GM12878 (cell line): ENCODE measurements around the gene CPNE5. TPM values are rescaled to one million over a fixed set of nuclear protein-coding genes. Genes with fewer than 3 reads are reported as not detected.

Experiments
- ATAC-seq: fragments of 200-7000 bp; cut with Tn5 transposase; 3 replicates; pipeline ENCODE4 v1.9.1; 2020; ENCODE audit warnings: mild to moderate bottlenecking, moderate library complexity
- BruUV-seq: library from RNA; stranded (reverse); fragments of 400-500 nt; replicated peaks from 2 replicates; lab custom pipeline; 2021; lab: Mats Ljungman, UMichigan
- CTCF ChIA-PET: fragments of 300-600 bp; sonication (Branson Sonifier 250); formaldehyde crosslinking; extraction: SDS; loops from one replicate; lab custom pipeline; 2021; ENCODE audit warnings: inconsistent platforms; lab: Yijun Ruan, JAX
- POLR2A ChIA-PET: fragments of 350-600 bp; formaldehyde crosslinking; extraction: SDS; loops from one replicate; lab custom pipeline; 2021; ENCODE audit warnings: inconsistent platforms; lab: Charles Lee
- RAD21 ChIA-PET: fragments of 300-600 bp; sonication (Branson Sonifier 250); formaldehyde crosslinking; loops from one replicate; lab custom pipeline; 2023; ENCODE audit warnings: antibody characterized with exemption; ENCODE audit not compliant: unreplicated experiment; lab: Charles Lee
- SMC1A ChIA-PET: fragments of 300-600 bp; sonication (Branson Sonifier 250); formaldehyde crosslinking; loops from one replicate; lab custom pipeline; 2023; ENCODE audit not compliant: unreplicated experiment, uncharacterized antibody; lab: Charles Lee
- DNase-seq: peaks from one replicate; pipeline ENCODE4 v3.0.0-alpha.2; 2011; ENCODE audit warnings: low read depth, low spot score
- FAIRE-seq: peaks from 3 replicates; lab custom pipeline; 2011; peaks lifted over from hg19 to GRCh38; lab: Jason Lieb, UNC
- H2AFZ ChIP-seq: 2 replicates; pipeline ENCODE4 v1.6.0; 2011; ENCODE audit warnings: low read depth, low read length, control low read depth; ENCODE audit not compliant: control insufficient read depth
- H3K27ac ChIP-seq: 2 replicates; pipeline ENCODE4 v1.5.1; 2011; ENCODE audit warnings: control low read depth; ENCODE audit not compliant: control insufficient read depth, insufficient read depth
- H3K27me3 ChIP-seq, 2 experiments: replicated peaks in 1 of 2; 2 replicates each; pipeline versions ENCODE4 v1.6.0 to v1.6.1; 2011; ENCODE audit warnings: low read length in 1 of 2; ENCODE audit not compliant: control insufficient read depth in 2 of 2, insufficient read depth in 2 of 2
- H3K36me3 ChIP-seq, 2 experiments: 2 replicates each; pipeline ENCODE4 v1.5.1; 2011; ENCODE audit warnings: low read length in 1 of 2; ENCODE audit not compliant: control insufficient read depth in 2 of 2, insufficient read depth in 2 of 2
- H3K4me1 ChIP-seq: 2 replicates; pipeline ENCODE4 v1.6.1; 2011; ENCODE audit warnings: mild to moderate bottlenecking, low read length, moderate library complexity, mixed read lengths; ENCODE audit not compliant: control insufficient read depth, insufficient read depth
- H3K4me2 ChIP-seq: 2 replicates; pipeline ENCODE4 v1.6.0; 2011; ENCODE audit warnings: control low read depth; ENCODE audit not compliant: control insufficient read depth, insufficient read depth
- H3K4me3 ChIP-seq: fragments of 200-600 bp; sonication (generic); 2 replicates; pipeline ENCODE4 v1.5.1; 2016
- H3K79me2 ChIP-seq: 2 replicates; pipeline ENCODE4 v1.6.0; 2011; ENCODE audit warnings: low read length; ENCODE audit not compliant: control insufficient read depth, insufficient read depth
- H3K9ac ChIP-seq: 2 replicates; pipeline ENCODE4 v1.8.0; 2011; ENCODE audit warnings: low read length, control low read depth, mixed read lengths; ENCODE audit not compliant: control insufficient read depth, insufficient read depth
- H3K9me3 ChIP-seq: replicated peaks from 3 replicates; pipeline ENCODE4 v1.5.1; 2011; ENCODE audit warnings: mild to moderate bottlenecking, low read length; ENCODE audit not compliant: control insufficient read depth, insufficient read depth
- H4K20me1 ChIP-seq: 2 replicates; pipeline ENCODE4 v1.6.0; 2011; ENCODE audit not compliant: control insufficient read depth, insufficient read depth
- BMI1 ChIP-seq: fragments of 450-650 bp; IDR thresholded peaks from 2 replicates; pipeline ENCODE4 v1.6.1; 2016; ENCODE audit warnings: mild to moderate bottlenecking, moderate library complexity, borderline replicate concordance
- HDGF ChIP-seq: fragments of 450-650 bp; IDR thresholded peaks from 2 replicates; pipeline ENCODE4 v1.6.1; 2016; ENCODE audit warnings: antibody characterized with exemption
- KAT2A ChIP-seq: conservative IDR thresholded peaks from 2 replicates; pipeline ENCODE4 v1.6.1; 2011; ENCODE audit warnings: low read depth, low read length; ENCODE audit not compliant: control insufficient read depth
- MTA2 ChIP-seq: fragments of 450-650 bp; IDR thresholded peaks from 2 replicates; pipeline ENCODE4 v1.6.1; 2016; ENCODE audit warnings: low read depth, mild to moderate bottlenecking, moderate library complexity
- NFIC ChIP-seq: IDR thresholded peaks from 2 replicates; pipeline ENCODE4 v1.6.1; 2012; ENCODE audit warnings: low read depth, mild to moderate bottlenecking, inconsistent platforms, low read length, moderate library complexity
- PAX8 ChIP-seq: fragments of 450-650 bp; IDR thresholded peaks from 2 replicates; pipeline ENCODE4 v1.6.1; 2017; ENCODE audit warnings: mild to moderate bottlenecking, moderate library complexity
- SIX5 ChIP-seq: IDR thresholded peaks from 2 replicates; pipeline ENCODE4 v1.6.1; 2011; ENCODE audit warnings: mild to moderate bottlenecking, low read depth, low read length, moderate library complexity; ENCODE audit not compliant: severe bottlenecking
- SMARCA5 ChIP-seq: fragments of 450-650 bp; IDR thresholded peaks from 2 replicates; pipeline ENCODE4 v1.6.1; 2017; ENCODE audit warnings: mild to moderate bottlenecking
- TAF1 ChIP-seq: IDR thresholded peaks from 2 replicates; pipeline ENCODE4 v1.6.1; 2011; ENCODE audit warnings: mild to moderate bottlenecking, low read depth, low read length, borderline replicate concordance
- YBX1 ChIP-seq: fragments of 450-650 bp; IDR thresholded peaks from 2 replicates; pipeline ENCODE4 v1.6.1; 2016; ENCODE audit warnings: antibody characterized with exemption
- ZNF274 ChIP-seq: IDR thresholded peaks from one replicate; pipeline ENCODE4 v1.8.0; 2011; ENCODE audit not compliant: insufficient read length, insufficient read depth
- WGBS: methylation state at CpG from one replicate; pipeline ENCODE4 v1.1.6; 2016; ENCODE audit warnings: low lambda C conversion rate; ENCODE audit not compliant: insufficient replicate concordance, insufficient coverage; ENCODE audit errors: missing lambda C conversion rate; 5-methylcytosine and 5-hydroxymethylcytosine counted together
- in situ Hi-C: fragments of 300-500 bp; cut with MboI; formaldehyde crosslinking; loops from 9 replicates; pipeline ENCODE4 v1.14.3; 2018; ENCODE audit warnings: mixed read lengths
- intact Hi-C: fragments of 100-400 bp; cut with micrococcal nuclease; formaldehyde crosslinking; loops from one replicate; pipeline ENCODE4 v1.14.2; 2022; ENCODE audit not compliant: unreplicated experiment
- polyA plus RNA-seq, 11 experiments: library from polyadenylated mRNA; depleted of rRNA in 4 of 11; unstranded in 6 of 11; stranded (reverse) in 5 of 11; fragments of >200 nt; fragmentation: Nextera tagmentation in 4 of 11; fragmentation: Illumina TruSeq in 1 of 11; extraction: Ambion mirVana in 4 of 11; extraction: Trizol in 1 of 11; gene quantifications; 1 replicate in 1 of 11; 2 replicates in 10 of 11; pipeline versions ENCODE4 v1.2.1 to v1.2.3, GENCODE V29; 2011 to 2016; ENCODE audit warnings: inconsistent platforms in 2 of 11, missing spikeins in 2 of 11, low read depth in 1 of 11
- total RNA-seq, 4 experiments: library from RNA; depleted of rRNA in 3 of 4; stranded (reverse); fragments of >200 nt in 3 of 4; fragmentation: Illumina TruSeq in 1 of 4; extraction: Trizol in 1 of 4; gene quantifications; 2 replicates each; pipeline versions ENCODE4 v1.2.1 to v1.2.3, GENCODE V29; 2013 to 2021
- TF ChIP-seq, protein P1 (sequence below): fragments of 150-350 bp; IDR thresholded peaks from 2 replicates; pipeline ENCODE4 v1.6.1; 2016; ENCODE audit warnings: low read depth, low read length
- TF ChIP-seq, protein P2 (sequence below): IDR thresholded peaks from 2 replicates; pipeline ENCODE4 v1.6.1; 2012; ENCODE audit warnings: low read depth, low read length, improper control_type of control experiment
- TF ChIP-seq, protein P3 (sequence below): fragments of 150-350 bp; IDR thresholded peaks from 2 replicates; pipeline ENCODE4 v1.6.1; 2014; ENCODE audit warnings: mild to moderate bottlenecking, low read depth, low read length
- TF ChIP-seq, protein P4 (sequence below): fragments of 450-650 bp; IDR thresholded peaks from 2 replicates; pipeline ENCODE4 v1.6.1; 2014; ENCODE audit warnings: mild to moderate bottlenecking
- TF ChIP-seq, protein P5 (sequence below): fragments of 450-650 bp; IDR thresholded peaks from 2 replicates; pipeline ENCODE4 v1.6.1; 2016; ENCODE audit warnings: mild to moderate bottlenecking, moderate library complexity, borderline replicate concordance

CPNE5 gene
- total and polyA plus RNA-seq, 10 of the 15 experiments (the other 5 are each of a cell fraction or from before 2014, with no cell fraction given) = 2.4 to 39.1 (median 18.2) TPM

DNA sequence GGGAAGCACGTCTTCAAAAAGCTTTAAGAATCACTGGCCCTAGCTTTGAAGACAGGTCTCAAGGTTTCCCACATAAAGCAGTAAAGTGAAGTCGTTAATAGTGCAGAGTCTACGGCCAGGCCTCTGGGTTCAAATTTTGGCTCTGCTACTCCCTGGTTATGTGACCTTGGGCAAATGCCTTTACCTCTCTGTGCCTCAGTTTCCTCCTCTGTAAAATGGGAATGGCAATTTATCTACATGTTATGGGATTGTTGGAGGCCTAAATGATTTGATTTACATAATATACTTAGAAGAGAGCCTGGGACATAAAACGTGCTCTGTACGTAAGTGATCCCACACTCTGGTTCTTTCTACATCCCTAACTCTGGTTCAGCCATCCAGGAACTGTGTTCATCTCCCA lies 32.1 kb downstream of the CPNE5 start:
- no peaks in the 10 kb centered on the region for H3K9me3 ChIP-seq
- no peak overlapping the region for H2AFZ ChIP-seq
- no peak for ATAC-seq
- ChIA-PET SMC1A (no interaction called here), CTCF (no interaction called here), RAD21 (no interaction called here), POLR2A (no interaction called here)
- BruUV-seq = no TSS peak
- H3K4me3 ChIP-seq = no peak overlapping the region
- no peaks in the 10 kb centered on the region for H3K36me3 ChIP-seq
- in situ Hi-C loops = no loop called here
- no peak overlapping the region for H3K27ac ChIP-seq
- FAIRE-seq = no peak
- WGBS = 9% methylated on average over 5 of the region's 5 CpGs
- no peaks in the 10 kb centered on the region; a peak in 2 of 4 replicates for H3K27me3 ChIP-seq
- H3K79me2 ChIP-seq = no peaks in the 10 kb centered on the region
- no peak overlapping the region for H3K9ac ChIP-seq
- H3K4me2 ChIP-seq = no peak overlapping the region
- H3K4me1 ChIP-seq = no peaks in the 10 kb centered on the region
- DNase-seq = no peak
- intact Hi-C loops = no loop called here
- no peaks in the 10 kb centered on the region for H4K20me1 ChIP-seq
- TF ChIP-seq, protein P1, sequence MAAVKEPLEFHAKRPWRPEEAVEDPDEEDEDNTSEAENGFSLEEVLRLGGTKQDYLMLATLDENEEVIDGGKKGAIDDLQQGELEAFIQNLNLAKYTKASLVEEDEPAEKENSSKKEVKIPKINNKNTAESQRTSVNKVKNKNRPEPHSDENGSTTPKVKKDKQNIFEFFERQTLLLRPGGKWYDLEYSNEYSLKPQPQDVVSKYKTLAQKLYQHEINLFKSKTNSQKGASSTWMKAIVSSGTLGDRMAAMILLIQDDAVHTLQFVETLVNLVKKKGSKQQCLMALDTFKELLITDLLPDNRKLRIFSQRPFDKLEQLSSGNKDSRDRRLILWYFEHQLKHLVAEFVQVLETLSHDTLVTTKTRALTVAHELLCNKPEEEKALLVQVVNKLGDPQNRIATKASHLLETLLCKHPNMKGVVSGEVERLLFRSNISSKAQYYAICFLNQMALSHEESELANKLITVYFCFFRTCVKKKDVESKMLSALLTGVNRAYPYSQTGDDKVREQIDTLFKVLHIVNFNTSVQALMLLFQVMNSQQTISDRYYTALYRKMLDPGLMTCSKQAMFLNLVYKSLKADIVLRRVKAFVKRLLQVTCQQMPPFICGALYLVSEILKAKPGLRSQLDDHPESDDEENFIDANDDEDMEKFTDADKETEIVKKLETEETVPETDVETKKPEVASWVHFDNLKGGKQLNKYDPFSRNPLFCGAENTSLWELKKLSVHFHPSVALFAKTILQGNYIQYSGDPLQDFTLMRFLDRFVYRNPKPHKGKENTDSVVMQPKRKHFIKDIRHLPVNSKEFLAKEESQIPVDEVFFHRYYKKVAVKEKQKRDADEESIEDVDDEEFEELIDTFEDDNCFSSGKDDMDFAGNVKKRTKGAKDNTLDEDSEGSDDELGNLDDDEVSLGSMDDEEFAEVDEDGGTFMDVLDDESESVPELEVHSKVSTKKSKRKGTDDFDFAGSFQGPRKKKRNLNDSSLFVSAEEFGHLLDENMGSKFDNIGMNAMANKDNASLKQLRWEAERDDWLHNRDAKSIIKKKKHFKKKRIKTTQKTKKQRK = no peak
- TF ChIP-seq MTA2 (no peak), TAF1 (no peak), BMI1 (no peak), KAT2A (no peak), HDGF (no peak), ZNF274 (no peak), PAX8 (no peak), SIX5 (no peak), YBX1 (no peak), SMARCA5 (no peak), NFIC (no peak)
- TF ChIP-seq, protein P2, sequence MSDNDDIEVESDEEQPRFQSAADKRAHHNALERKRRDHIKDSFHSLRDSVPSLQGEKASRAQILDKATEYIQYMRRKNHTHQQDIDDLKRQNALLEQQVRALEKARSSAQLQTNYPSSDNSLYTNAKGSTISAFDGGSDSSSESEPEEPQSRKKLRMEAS = no peak
- TF ChIP-seq, protein P3, sequence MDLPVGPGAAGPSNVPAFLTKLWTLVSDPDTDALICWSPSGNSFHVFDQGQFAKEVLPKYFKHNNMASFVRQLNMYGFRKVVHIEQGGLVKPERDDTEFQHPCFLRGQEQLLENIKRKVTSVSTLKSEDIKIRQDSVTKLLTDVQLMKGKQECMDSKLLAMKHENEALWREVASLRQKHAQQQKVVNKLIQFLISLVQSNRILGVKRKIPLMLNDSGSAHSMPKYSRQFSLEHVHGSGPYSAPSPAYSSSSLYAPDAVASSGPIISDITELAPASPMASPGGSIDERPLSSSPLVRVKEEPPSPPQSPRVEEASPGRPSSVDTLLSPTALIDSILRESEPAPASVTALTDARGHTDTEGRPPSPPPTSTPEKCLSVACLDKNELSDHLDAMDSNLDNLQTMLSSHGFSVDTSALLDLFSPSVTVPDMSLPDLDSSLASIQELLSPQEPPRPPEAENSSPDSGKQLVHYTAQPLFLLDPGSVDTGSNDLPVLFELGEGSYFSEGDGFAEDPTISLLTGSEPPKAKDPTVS = no peak
- TF ChIP-seq, protein P4, sequence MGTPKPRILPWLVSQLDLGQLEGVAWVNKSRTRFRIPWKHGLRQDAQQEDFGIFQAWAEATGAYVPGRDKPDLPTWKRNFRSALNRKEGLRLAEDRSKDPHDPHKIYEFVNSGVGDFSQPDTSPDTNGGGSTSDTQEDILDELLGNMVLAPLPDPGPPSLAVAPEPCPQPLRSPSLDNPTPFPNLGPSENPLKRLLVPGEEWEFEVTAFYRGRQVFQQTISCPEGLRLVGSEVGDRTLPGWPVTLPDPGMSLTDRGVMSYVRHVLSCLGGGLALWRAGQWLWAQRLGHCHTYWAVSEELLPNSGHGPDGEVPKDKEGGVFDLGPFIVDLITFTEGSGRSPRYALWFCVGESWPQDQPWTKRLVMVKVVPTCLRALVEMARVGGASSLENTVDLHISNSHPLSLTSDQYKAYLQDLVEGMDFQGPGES = no peak
- TF ChIP-seq, protein P5, sequence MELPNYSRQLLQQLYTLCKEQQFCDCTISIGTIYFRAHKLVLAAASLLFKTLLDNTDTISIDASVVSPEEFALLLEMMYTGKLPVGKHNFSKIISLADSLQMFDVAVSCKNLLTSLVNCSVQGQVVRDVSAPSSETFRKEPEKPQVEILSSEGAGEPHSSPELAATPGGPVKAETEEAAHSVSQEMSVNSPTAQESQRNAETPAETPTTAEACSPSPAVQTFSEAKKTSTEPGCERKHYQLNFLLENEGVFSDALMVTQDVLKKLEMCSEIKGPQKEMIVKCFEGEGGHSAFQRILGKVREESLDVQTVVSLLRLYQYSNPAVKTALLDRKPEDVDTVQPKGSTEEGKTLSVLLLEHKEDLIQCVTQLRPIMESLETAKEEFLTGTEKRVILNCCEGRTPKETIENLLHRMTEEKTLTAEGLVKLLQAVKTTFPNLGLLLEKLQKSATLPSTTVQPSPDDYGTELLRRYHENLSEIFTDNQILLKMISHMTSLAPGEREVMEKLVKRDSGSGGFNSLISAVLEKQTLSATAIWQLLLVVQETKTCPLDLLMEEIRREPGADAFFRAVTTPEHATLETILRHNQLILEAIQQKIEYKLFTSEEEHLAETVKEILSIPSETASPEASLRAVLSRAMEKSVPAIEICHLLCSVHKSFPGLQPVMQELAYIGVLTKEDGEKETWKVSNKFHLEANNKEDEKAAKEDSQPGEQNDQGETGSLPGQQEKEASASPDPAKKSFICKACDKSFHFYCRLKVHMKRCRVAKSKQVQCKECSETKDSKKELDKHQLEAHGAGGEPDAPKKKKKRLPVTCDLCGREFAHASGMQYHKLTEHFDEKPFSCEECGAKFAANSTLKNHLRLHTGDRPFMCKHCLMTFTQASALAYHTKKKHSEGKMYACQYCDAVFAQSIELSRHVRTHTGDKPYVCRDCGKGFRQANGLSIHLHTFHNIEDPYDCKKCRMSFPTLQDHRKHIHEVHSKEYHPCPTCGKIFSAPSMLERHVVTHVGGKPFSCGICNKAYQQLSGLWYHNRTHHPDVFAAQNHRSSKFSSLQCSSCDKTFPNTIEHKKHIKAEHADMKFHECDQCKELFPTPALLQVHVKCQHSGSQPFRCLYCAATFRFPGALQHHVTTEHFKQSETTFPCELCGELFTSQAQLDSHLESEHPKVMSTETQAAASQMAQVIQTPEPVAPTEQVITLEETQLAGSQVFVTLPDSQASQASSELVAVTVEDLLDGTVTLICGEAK = no peak
